ENCODE data around the gene STK32A.

Gene STK32A

GRCh38 chr5:147216552-147217154, 18.2 kb upstream of the STK32A start:
- H3K9me2 ChIP-seq (replicated peaks; ENCODE audit: control insufficient read depth, low read length), result no peaks in the 10 kb centered on the region
- H3K4me2 ChIP-seq (ENCODE audit: low read length), result no peak overlapping the region
- no peaks in the 10 kb centered on the region for H3K27me3 ChIP-seq (ENCODE audit: control insufficient read depth, low read length)
- H4K20me1 ChIP-seq (ENCODE audit: control insufficient read depth, insufficient read depth, low read depth, low read length), result no peaks in the 10 kb centered on the region
- H3K4me3 ChIP-seq (ENCODE audit: low read length), result no peak overlapping the region
- no peaks in the 10 kb centered on the region for H3F3A ChIP-seq (ENCODE audit: control insufficient read depth, insufficient read depth)
- H3K9me3 ChIP-seq (ENCODE audit: control insufficient read depth, insufficient read depth, low read length), result no peaks in the 10 kb centered on the region
- H3K4me1 ChIP-seq (ENCODE audit: control insufficient read depth, low read length), result no peaks in the 10 kb centered on the region
- H3K79me2 ChIP-seq (ENCODE audit: control insufficient read depth, low read length), result no peaks in the 10 kb centered on the region
- no peak overlapping the region for H3K27ac ChIP-seq (ENCODE audit: low read depth, low read length)
- H3K36me3 ChIP-seq (ENCODE audit: control insufficient read depth, low read length), result no peaks in the 10 kb centered on the region
- TF ChIP-seq EZH2phosphoT487 (IDR thresholded peaks at IDR 0.05; ENCODE audit: borderline replicate concordance, low read length), result no peak
- TF ChIP-seq, protein P1, sequence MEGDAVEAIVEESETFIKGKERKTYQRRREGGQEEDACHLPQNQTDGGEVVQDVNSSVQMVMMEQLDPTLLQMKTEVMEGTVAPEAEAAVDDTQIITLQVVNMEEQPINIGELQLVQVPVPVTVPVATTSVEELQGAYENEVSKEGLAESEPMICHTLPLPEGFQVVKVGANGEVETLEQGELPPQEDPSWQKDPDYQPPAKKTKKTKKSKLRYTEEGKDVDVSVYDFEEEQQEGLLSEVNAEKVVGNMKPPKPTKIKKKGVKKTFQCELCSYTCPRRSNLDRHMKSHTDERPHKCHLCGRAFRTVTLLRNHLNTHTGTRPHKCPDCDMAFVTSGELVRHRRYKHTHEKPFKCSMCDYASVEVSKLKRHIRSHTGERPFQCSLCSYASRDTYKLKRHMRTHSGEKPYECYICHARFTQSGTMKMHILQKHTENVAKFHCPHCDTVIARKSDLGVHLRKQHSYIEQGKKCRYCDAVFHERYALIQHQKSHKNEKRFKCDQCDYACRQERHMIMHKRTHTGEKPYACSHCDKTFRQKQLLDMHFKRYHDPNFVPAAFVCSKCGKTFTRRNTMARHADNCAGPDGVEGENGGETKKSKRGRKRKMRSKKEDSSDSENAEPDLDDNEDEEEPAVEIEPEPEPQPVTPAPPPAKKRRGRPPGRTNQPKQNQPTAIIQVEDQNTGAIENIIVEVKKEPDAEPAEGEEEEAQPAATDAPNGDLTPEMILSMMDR (IDR thresholded peaks at IDR 0.05; ENCODE audit: low read depth, low read length, poor library complexity, severe bottlenecking), result no peak

DNA sequence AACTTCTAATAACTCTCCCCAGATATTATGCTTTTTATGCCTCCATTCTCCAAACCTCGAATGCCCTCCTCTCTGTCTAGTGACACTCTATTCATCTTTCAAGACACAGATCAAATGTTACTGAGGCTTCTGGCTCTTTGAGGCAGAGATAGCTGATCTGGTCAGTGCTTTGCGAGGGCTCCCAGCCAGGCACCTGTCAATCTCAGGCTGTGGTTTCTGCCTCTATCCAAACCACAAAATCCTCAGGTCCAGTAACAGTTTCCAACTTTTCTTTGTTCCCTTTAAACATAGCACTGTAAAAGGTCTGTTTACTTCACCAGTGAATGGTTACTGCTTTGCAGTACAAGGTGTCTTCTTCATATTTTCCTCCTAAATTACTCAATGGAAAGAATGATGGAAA, 11.5 kb upstream of the STK32A start:
- no peak for TF ChIP-seq EZH2phosphoT487 (IDR thresholded peaks at IDR 0.05; ENCODE audit: borderline replicate concordance, low read length)
- TF ChIP-seq, protein P1 (IDR thresholded peaks at IDR 0.05; ENCODE audit: low read depth, low read length, poor library complexity, severe bottlenecking), result no peak
- Histone ChIP-seq H3K9me2 (replicated peaks; ENCODE audit: control insufficient read depth, low read length) (no peaks in the 10 kb centered on the region), H3K27ac (ENCODE audit: low read depth, low read length) (no peak overlapping the region), H3K4me2 (ENCODE audit: low read length) (no peak overlapping the region), H3K27me3 (ENCODE audit: control insufficient read depth, low read length) (no peaks in the 10 kb centered on the region), H3K36me3 (ENCODE audit: control insufficient read depth, low read length) (no peaks in the 10 kb centered on the region), H3F3A (ENCODE audit: control insufficient read depth, insufficient read depth) (no peaks in the 10 kb centered on the region), H3K4me1 (ENCODE audit: control insufficient read depth, low read length) (no peaks in the 10 kb centered on the region), H3K9me3 (ENCODE audit: control insufficient read depth, insufficient read depth, low read length) (no peaks in the 10 kb centered on the region), H4K20me1 (ENCODE audit: control insufficient read depth, insufficient read depth, low read depth, low read length) (no peaks in the 10 kb centered on the region), H3K4me3 (ENCODE audit: low read length) (no peak overlapping the region), H3K79me2 (ENCODE audit: control insufficient read depth, low read length) (no peaks in the 10 kb centered on the region)

- no peaks in the 10 kb centered on the region for H4K20me1 ChIP-seq (ENCODE audit: control insufficient read depth, insufficient read depth, low read depth, low read length)
- H3K4me2 ChIP-seq (ENCODE audit: low read length), result no peak overlapping the region
- no peaks in the 10 kb centered on the region for H3K36me3 ChIP-seq (ENCODE audit: control insufficient read depth, low read length)
- no peaks in the 10 kb centered on the region for H3K79me2 ChIP-seq (ENCODE audit: control insufficient read depth, low read length)
- no peaks in the 10 kb centered on the region for H3F3A ChIP-seq (ENCODE audit: control insufficient read depth, insufficient read depth)
- TF ChIP-seq EZH2phosphoT487 (IDR thresholded peaks at IDR 0.05; ENCODE audit: borderline replicate concordance, low read length), result no peak
- TF ChIP-seq, protein P1 (IDR thresholded peaks at IDR 0.05; ENCODE audit: low read depth, low read length, poor library complexity, severe bottlenecking), result peak; percentile 47
- H3K27ac ChIP-seq (ENCODE audit: low read depth, low read length), result no peak overlapping the region
- H3K4me1 ChIP-seq (ENCODE audit: control insufficient read depth, low read length), result no peaks in the 10 kb centered on the region
- H3K27me3 ChIP-seq (ENCODE audit: control insufficient read depth, low read length), result no peaks in the 10 kb centered on the region
- H3K4me3 ChIP-seq (ENCODE audit: low read length), result no peak overlapping the region
- H3K9me3 ChIP-seq (ENCODE audit: control insufficient read depth, insufficient read depth, low read length), result no peaks in the 10 kb centered on the region
- no peaks in the 10 kb centered on the region for H3K9me2 ChIP-seq (replicated peaks; ENCODE audit: control insufficient read depth, low read length)
These were observed 10.7 kb upstream of the STK32A start for GRCh38 chr5:147223948-147224791.

Measured in DOHH2 (cell line).